ENCODE results near the gene NSDHL. TPM values are rescaled to one million over a fixed set of nuclear protein-coding genes. Genes with fewer than 3 reads are reported as not detected.
"Not testable (repeated sequence)": the region's sequence is repeated elsewhere in the genome, so short reads cannot be mapped to it uniquely, and the experiment has no call there.

Gene NSDHL
- 18.6 TPM for polyA plus RNA-seq (2012; ENCODE audit: low read depth, missing spikeins)

DNA sequence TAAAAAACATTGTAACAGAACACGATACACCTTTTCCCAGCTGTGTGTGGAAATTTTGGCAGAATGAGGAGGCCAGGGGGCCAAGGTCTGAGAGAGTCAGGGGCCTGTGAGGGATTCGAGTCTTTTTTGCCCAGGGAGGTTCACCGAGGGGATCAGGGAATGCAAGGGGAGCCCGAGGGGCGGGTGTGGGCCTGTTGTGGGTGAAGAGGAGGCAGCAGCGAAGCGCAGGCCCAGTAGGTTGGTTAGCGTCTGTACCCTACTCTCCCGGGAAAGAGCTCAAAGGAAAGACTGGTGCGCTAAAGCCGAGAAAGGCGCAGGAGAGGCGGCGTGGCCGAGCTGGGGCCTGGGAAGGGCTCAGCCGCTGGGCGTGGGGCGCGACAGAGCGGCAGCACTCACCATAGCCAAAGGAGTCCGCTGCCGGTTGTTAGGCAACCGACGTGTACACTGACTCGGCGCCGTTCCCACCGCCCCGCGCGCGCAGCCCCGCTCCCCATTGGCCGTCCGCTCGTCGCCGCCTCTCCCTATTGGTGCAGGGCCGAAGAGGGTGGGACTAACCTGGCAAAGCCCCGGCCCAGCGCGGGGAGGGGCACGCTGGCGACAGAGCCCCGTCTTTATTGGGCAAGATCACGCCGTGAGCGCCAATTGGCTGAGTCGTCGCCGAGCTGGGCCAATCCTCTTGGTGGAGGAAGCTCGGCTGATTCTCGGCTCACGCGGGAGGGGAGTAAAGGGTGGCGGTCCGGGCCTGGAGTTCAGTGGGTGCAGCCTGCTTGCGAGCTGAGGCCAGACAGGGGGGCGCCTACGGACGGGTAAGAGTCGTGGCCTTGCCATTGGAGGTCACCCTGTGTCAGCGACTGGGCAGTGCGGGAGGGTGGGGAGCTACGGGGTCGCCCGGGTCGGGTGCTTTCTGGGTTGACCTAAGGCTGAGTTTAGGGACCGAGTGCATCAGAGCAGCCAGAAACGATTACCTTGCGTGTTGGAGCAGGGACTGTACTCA, at the start of gene NSDHL, which contains the start of gene CETN2:
TSS of gene NSDHL (plus strand) at position 752 of the 994 bp plus-strand sequence. CDS start 15,262 bp downstream, outside the sequence.
TSS of gene CETN2 (minus strand) at position 446 of the 994 bp plus-strand sequence. CDS start at position 399, 47 bp downstream.
- FAIRE-seq (peak; percentile 99), DNase-seq (ENCODE audit: insufficient read length, low spot score) (peak; percentile 85)
- TF ChIP-seq POLR2AphosphoS5 (IDR thresholded peaks at IDR 0.05; ENCODE audit: low read depth, low read length) (no peak), TAF1 (IDR thresholded peaks at IDR 0.05; ENCODE audit: low read depth, low read length) (0 out of 2 replicates have a peak, but pooled peaks have one; percentile 36), POLR2A (IDR thresholded peaks at IDR 0.05; ENCODE audit: low read depth, low read length) (peak; percentile 72)

GRCh38 chrX:152787062-152787461, 43.8 kb upstream of the NSDHL start:
- not testable (repeated sequence) for DNase-seq (ENCODE audit: insufficient read length, low spot score)
- FAIRE-seq, result peak; percentile 97

GRCh38 chrX:152798945-152799344, 31.9 kb upstream of the NSDHL start:
- TF ChIP-seq POLR2A (IDR thresholded peaks at IDR 0.05; ENCODE audit: low read depth, low read length) (no peak), TAF1 (IDR thresholded peaks at IDR 0.05; ENCODE audit: low read depth, low read length) (no peak), POLR2AphosphoS5 (IDR thresholded peaks at IDR 0.05; ENCODE audit: low read depth, low read length) (no peak), PAX5 (IDR thresholded peaks at IDR 0.05; ENCODE audit: insufficient read depth, low read length, severe bottlenecking) (no peak), POU2F2 (IDR thresholded peaks at IDR 0.05; ENCODE audit: low read depth, low read length) (no peak), SPI1 (IDR thresholded peaks at IDR 0.05; ENCODE audit: low read depth, low read length) (no peak)
- DNase-seq (ENCODE audit: insufficient read length, low spot score) (no peak), FAIRE-seq (peak; percentile 51)

- DNase-seq (ENCODE audit: insufficient read length, low spot score), result no peak
- no peak for FAIRE-seq
- TF ChIP-seq POLR2A (IDR thresholded peaks at IDR 0.05; ENCODE audit: low read depth, low read length), result no peak
- no peak for TF ChIP-seq SPI1 (IDR thresholded peaks at IDR 0.05; ENCODE audit: low read depth, low read length)
- TF ChIP-seq TAF1 (IDR thresholded peaks at IDR 0.05; ENCODE audit: low read depth, low read length), result no peak
- no peak for TF ChIP-seq PAX5 (IDR thresholded peaks at IDR 0.05; ENCODE audit: insufficient read depth, low read length, severe bottlenecking)
- TF ChIP-seq POLR2AphosphoS5 (IDR thresholded peaks at IDR 0.05; ENCODE audit: low read depth, low read length), result no peak
- no peak for TF ChIP-seq POU2F2 (IDR thresholded peaks at IDR 0.05; ENCODE audit: low read depth, low read length)
These were observed 24.8 kb upstream of the NSDHL start for GRCh38 chrX:152806035-152806434.

- FAIRE-seq (no peak), DNase-seq (ENCODE audit: insufficient read length, low spot score) (no peak)
- TF ChIP-seq PAX5 (IDR thresholded peaks at IDR 0.05; ENCODE audit: insufficient read depth, low read length, severe bottlenecking) (no peak), POU2F2 (IDR thresholded peaks at IDR 0.05; ENCODE audit: low read depth, low read length) (no peak), POLR2AphosphoS5 (IDR thresholded peaks at IDR 0.05; ENCODE audit: low read depth, low read length) (no peak), SPI1 (IDR thresholded peaks at IDR 0.05; ENCODE audit: low read depth, low read length) (no peak), TAF1 (IDR thresholded peaks at IDR 0.05; ENCODE audit: low read depth, low read length) (no peak), POLR2A (IDR thresholded peaks at IDR 0.05; ENCODE audit: low read depth, low read length) (no peak)
These were observed 20.5 kb upstream of the NSDHL start for GRCh38 chrX:152810403-152810802.

DNA sequence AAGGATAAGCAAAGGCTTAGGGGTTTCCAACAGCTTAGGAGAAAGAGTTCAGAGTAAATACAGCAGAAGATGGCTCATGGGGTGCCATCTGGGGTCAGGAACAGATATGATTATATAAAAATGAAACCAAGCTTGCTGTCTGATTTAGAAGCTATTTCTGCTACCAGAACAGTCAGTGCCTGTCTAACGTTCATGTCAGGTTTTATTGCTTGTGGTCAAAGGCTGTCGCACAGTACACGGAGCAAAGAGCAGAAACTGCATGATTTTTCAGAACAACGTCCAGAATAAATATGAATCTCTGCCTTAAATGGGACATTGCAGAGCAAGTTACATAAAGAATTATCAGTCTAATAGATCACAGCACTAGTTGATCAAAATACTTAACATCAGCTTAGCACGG, 17.7 kb upstream of the NSDHL start:
- no peak for DNase-seq (ENCODE audit: insufficient read length, low spot score)
- FAIRE-seq, result no peak
- no peak for TF ChIP-seq POU2F2 (IDR thresholded peaks at IDR 0.05; ENCODE audit: low read depth, low read length)
- no peak for TF ChIP-seq POLR2A (IDR thresholded peaks at IDR 0.05; ENCODE audit: low read depth, low read length)
- no peak for TF ChIP-seq POLR2AphosphoS5 (IDR thresholded peaks at IDR 0.05; ENCODE audit: low read depth, low read length)
- TF ChIP-seq TAF1 (IDR thresholded peaks at IDR 0.05; ENCODE audit: low read depth, low read length), result no peak
- no peak for TF ChIP-seq PAX5 (IDR thresholded peaks at IDR 0.05; ENCODE audit: insufficient read depth, low read length, severe bottlenecking)
- no peak for TF ChIP-seq SPI1 (IDR thresholded peaks at IDR 0.05; ENCODE audit: low read depth, low read length)

DNA sequence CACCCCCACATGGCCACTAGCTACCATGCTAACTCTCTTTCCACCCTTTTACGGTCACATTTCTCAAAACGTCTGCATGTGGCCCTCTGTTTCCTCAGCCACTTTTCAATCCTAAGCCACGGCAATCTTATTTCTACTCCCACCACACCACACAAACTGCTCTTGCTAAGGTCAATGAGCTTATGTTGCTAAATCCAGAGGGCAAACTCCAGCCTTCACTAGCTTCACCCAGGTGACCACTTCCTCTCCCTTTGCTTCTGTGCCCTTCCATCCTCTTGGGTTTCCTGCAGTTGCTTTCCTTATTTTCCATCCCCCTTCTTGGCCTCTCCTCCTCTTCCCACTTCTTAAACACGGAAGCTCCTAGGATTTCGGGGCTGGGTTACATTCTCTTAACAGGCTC, 16.8 kb upstream of the NSDHL start:
- no peak for FAIRE-seq
- TF ChIP-seq POLR2AphosphoS5 (IDR thresholded peaks at IDR 0.05; ENCODE audit: low read depth, low read length), result no peak
- no peak for TF ChIP-seq PAX5 (IDR thresholded peaks at IDR 0.05; ENCODE audit: insufficient read depth, low read length, severe bottlenecking)
- TF ChIP-seq POU2F2 (IDR thresholded peaks at IDR 0.05; ENCODE audit: low read depth, low read length), result no peak
- no peak for DNase-seq (ENCODE audit: insufficient read length, low spot score)

GRCh38 chrX:152817078-152817764, 13.6 kb upstream of the NSDHL start:
- FAIRE-seq, result no peak
- TF ChIP-seq SPI1 (IDR thresholded peaks at IDR 0.05; ENCODE audit: low read depth, low read length) (no peak), POLR2AphosphoS5 (IDR thresholded peaks at IDR 0.05; ENCODE audit: low read depth, low read length) (no peak), POU2F2 (IDR thresholded peaks at IDR 0.05; ENCODE audit: low read depth, low read length) (no peak), POLR2A (IDR thresholded peaks at IDR 0.05; ENCODE audit: low read depth, low read length) (no peak), TAF1 (IDR thresholded peaks at IDR 0.05; ENCODE audit: low read depth, low read length) (no peak), PAX5 (IDR thresholded peaks at IDR 0.05; ENCODE audit: insufficient read depth, low read length, severe bottlenecking) (no peak)
- no peak for DNase-seq (ENCODE audit: insufficient read length, low spot score)

- TF ChIP-seq POU2F2 (IDR thresholded peaks at IDR 0.05; ENCODE audit: low read depth, low read length) (no peak), POLR2AphosphoS5 (IDR thresholded peaks at IDR 0.05; ENCODE audit: low read depth, low read length) (no peak), TAF1 (IDR thresholded peaks at IDR 0.05; ENCODE audit: low read depth, low read length) (no peak), SPI1 (IDR thresholded peaks at IDR 0.05; ENCODE audit: low read depth, low read length) (no peak), PAX5 (IDR thresholded peaks at IDR 0.05; ENCODE audit: insufficient read depth, low read length, severe bottlenecking) (no peak), POLR2A (IDR thresholded peaks at IDR 0.05; ENCODE audit: low read depth, low read length) (no peak)
- DNase-seq (ENCODE audit: insufficient read length, low spot score) (no peak), FAIRE-seq (no peak)
These were observed 12.5 kb upstream of the NSDHL start for GRCh38 chrX:152818356-152818755.
